GM10248 (cell line): ENCODE measurements around the gene GALNTL6.
"Not testable (repeated sequence)": the region's sequence is repeated elsewhere in the genome, so short reads cannot be mapped to it uniquely, and the experiment has no call there.

ENCODE experiments used
- CTCF ChIA-PET: fragments of 300-600 bp; sonication (Branson Sonifier 250); formaldehyde crosslinking; extraction: SDS; loops from one replicate; lab custom pipeline; 2021; ENCODE audit warnings: antibody characterized with exemption; lab: Yijun Ruan, JAX
- POLR2A ChIA-PET: fragments of 350-650 bp; sonication (Branson Sonifier 250); formaldehyde crosslinking; extraction: SDS; loops from one replicate; lab custom pipeline; 2020; ENCODE audit warnings: antibody characterized with exemption; lab: Yijun Ruan, JAX
- DNase-seq: peaks from one replicate; pipeline ENCODE4 v3.0.0; 2012; ENCODE audit errors: extremely low spot score
- CTCF ChIP-seq: IDR thresholded peaks from 2 replicates; pipeline ENCODE4 v1.5.1; 2012; ENCODE audit warnings: mild to moderate bottlenecking, low read depth; ENCODE audit errors: extremely low read depth, missing control alignments, control extremely low read depth

Gene GALNTL6

GRCh38 chr4:172974586-172974985 is 1161.4 kb downstream of the GALNTL6 start:
- ChIA-PET POLR2A (interaction anchor here (0.6 kb wide), 1 partner anchor 8 kb away, joined by 4 read pairs; no protein-coding TSS in a partner anchor), CTCF (interaction anchor here (1.1 to 1.2 kb wide), 2 partner anchors 9 to 33 kb away, joined by 4 read pairs; no protein-coding TSS in a partner anchor)
- TF ChIP-seq CTCF: no peak
- no peak for DNase-seq

GRCh38 chr4:172975651-172976229 is 1162.5 kb downstream of the GALNTL6 start:
- POLR2A ChIA-PET: no interaction called here
- CTCF ChIA-PET: interaction anchor here (1.2 kb wide), 1 partner anchor 8 kb away, joined by 4 read pairs; no protein-coding TSS in a partner anchor
- no peak for TF ChIP-seq CTCF
- DNase-seq: no peak

- not testable (repeated sequence) for DNase-seq
- CTCF ChIA-PET: interaction anchor here (0.7 to 1.9 kb wide), 4 partner anchors 14 to 324 kb away, joined by 3 to 8 read pairs (median 4); no protein-coding TSS in a partner anchor
Measured at GRCh38 chr4:172977491-172978041, 1164.4 kb downstream of the GALNTL6 start.

GRCh38 chr4:172978848-172979247 is 1165.6 kb downstream of the GALNTL6 start:
- ChIA-PET POLR2A (no interaction called here), CTCF (interaction anchor here (1.2 to 1.9 kb wide), 3 partner anchors 13 to 323 kb away, joined by 3 to 8 read pairs (median 6); no protein-coding TSS in a partner anchor)
- DNase-seq: no peak

More at GRCh38 chr4:172977491-172978041, 1164.4 kb downstream of the GALNTL6 start:
- POLR2A ChIA-PET: not testable (repeated sequence)

GRCh38 chr4:172979332-172979731 is 1166.1 kb downstream of the GALNTL6 start:
- POLR2A ChIA-PET: no interaction called here
- no peak for TF ChIP-seq CTCF
- CTCF ChIA-PET: interaction anchor here (1.9 kb wide), 1 partner anchor 34 kb away, joined by 8 read pairs; no protein-coding TSS in a partner anchor
- DNase-seq: no peak

More at GRCh38 chr4:172978848-172979247, 1165.6 kb downstream of the GALNTL6 start:
- TF ChIP-seq CTCF: no peak

GRCh38 chr4:172980219-172980618 is 1167.0 kb downstream of the GALNTL6 start:
- no peak for TF ChIP-seq CTCF
- ChIA-PET POLR2A (no interaction called here), CTCF (no interaction called here)
- DNase-seq: no peak

GRCh38 chr4:172982151-172982590 is 1169.0 kb downstream of the GALNTL6 start:
- CTCF ChIA-PET: interaction anchor here (1.1 kb wide), 1 partner anchor 305 kb away, joined by 3 read pairs; no protein-coding TSS in a partner anchor
- no peak for TF ChIP-seq CTCF
- DNase-seq: no peak
- POLR2A ChIA-PET: no interaction called here
